ENCODE results near the gene TBL1X.

DNA sequence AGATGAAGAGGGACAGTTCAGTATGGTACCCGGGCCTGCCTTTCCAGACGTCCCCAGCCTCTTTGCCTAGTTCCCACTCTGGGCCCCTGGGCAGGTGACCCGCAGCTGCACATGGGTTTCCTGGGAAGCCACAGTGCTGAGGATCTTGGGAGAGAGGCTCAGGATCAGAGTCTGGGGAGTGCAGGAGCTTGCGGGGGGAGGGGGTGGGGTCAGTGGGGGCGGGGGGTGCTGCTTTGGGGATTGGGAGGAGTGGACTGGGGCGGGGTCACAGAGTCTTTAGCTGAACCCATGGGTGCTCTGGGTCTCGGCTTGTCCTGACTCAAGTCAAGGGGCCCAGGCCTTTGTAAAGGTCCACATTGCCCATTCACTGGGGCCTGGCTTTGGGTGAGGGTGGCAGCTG, 63.6 kb downstream of the TBL1X start:
- TF ChIP-seq, protein P1, sequence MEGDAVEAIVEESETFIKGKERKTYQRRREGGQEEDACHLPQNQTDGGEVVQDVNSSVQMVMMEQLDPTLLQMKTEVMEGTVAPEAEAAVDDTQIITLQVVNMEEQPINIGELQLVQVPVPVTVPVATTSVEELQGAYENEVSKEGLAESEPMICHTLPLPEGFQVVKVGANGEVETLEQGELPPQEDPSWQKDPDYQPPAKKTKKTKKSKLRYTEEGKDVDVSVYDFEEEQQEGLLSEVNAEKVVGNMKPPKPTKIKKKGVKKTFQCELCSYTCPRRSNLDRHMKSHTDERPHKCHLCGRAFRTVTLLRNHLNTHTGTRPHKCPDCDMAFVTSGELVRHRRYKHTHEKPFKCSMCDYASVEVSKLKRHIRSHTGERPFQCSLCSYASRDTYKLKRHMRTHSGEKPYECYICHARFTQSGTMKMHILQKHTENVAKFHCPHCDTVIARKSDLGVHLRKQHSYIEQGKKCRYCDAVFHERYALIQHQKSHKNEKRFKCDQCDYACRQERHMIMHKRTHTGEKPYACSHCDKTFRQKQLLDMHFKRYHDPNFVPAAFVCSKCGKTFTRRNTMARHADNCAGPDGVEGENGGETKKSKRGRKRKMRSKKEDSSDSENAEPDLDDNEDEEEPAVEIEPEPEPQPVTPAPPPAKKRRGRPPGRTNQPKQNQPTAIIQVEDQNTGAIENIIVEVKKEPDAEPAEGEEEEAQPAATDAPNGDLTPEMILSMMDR (conservative IDR thresholded peaks at IDR 0.05; ENCODE audit: low read depth in 2 of 2), result no peak
- no peak for TF ChIP-seq EZH2 (IDR thresholded peaks at IDR 0.05; ENCODE audit: low read depth, unreplicated experiment)
- TF ChIP-seq, protein P2, sequence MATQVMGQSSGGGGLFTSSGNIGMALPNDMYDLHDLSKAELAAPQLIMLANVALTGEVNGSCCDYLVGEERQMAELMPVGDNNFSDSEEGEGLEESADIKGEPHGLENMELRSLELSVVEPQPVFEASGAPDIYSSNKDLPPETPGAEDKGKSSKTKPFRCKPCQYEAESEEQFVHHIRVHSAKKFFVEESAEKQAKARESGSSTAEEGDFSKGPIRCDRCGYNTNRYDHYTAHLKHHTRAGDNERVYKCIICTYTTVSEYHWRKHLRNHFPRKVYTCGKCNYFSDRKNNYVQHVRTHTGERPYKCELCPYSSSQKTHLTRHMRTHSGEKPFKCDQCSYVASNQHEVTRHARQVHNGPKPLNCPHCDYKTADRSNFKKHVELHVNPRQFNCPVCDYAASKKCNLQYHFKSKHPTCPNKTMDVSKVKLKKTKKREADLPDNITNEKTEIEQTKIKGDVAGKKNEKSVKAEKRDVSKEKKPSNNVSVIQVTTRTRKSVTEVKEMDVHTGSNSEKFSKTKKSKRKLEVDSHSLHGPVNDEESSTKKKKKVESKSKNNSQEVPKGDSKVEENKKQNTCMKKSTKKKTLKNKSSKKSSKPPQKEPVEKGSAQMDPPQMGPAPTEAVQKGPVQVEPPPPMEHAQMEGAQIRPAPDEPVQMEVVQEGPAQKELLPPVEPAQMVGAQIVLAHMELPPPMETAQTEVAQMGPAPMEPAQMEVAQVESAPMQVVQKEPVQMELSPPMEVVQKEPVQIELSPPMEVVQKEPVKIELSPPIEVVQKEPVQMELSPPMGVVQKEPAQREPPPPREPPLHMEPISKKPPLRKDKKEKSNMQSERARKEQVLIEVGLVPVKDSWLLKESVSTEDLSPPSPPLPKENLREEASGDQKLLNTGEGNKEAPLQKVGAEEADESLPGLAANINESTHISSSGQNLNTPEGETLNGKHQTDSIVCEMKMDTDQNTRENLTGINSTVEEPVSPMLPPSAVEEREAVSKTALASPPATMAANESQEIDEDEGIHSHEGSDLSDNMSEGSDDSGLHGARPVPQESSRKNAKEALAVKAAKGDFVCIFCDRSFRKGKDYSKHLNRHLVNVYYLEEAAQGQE (IDR thresholded peaks at IDR 0.05; ENCODE audit: unreplicated experiment), result no peak
- TF ChIP-seq, protein P3, sequence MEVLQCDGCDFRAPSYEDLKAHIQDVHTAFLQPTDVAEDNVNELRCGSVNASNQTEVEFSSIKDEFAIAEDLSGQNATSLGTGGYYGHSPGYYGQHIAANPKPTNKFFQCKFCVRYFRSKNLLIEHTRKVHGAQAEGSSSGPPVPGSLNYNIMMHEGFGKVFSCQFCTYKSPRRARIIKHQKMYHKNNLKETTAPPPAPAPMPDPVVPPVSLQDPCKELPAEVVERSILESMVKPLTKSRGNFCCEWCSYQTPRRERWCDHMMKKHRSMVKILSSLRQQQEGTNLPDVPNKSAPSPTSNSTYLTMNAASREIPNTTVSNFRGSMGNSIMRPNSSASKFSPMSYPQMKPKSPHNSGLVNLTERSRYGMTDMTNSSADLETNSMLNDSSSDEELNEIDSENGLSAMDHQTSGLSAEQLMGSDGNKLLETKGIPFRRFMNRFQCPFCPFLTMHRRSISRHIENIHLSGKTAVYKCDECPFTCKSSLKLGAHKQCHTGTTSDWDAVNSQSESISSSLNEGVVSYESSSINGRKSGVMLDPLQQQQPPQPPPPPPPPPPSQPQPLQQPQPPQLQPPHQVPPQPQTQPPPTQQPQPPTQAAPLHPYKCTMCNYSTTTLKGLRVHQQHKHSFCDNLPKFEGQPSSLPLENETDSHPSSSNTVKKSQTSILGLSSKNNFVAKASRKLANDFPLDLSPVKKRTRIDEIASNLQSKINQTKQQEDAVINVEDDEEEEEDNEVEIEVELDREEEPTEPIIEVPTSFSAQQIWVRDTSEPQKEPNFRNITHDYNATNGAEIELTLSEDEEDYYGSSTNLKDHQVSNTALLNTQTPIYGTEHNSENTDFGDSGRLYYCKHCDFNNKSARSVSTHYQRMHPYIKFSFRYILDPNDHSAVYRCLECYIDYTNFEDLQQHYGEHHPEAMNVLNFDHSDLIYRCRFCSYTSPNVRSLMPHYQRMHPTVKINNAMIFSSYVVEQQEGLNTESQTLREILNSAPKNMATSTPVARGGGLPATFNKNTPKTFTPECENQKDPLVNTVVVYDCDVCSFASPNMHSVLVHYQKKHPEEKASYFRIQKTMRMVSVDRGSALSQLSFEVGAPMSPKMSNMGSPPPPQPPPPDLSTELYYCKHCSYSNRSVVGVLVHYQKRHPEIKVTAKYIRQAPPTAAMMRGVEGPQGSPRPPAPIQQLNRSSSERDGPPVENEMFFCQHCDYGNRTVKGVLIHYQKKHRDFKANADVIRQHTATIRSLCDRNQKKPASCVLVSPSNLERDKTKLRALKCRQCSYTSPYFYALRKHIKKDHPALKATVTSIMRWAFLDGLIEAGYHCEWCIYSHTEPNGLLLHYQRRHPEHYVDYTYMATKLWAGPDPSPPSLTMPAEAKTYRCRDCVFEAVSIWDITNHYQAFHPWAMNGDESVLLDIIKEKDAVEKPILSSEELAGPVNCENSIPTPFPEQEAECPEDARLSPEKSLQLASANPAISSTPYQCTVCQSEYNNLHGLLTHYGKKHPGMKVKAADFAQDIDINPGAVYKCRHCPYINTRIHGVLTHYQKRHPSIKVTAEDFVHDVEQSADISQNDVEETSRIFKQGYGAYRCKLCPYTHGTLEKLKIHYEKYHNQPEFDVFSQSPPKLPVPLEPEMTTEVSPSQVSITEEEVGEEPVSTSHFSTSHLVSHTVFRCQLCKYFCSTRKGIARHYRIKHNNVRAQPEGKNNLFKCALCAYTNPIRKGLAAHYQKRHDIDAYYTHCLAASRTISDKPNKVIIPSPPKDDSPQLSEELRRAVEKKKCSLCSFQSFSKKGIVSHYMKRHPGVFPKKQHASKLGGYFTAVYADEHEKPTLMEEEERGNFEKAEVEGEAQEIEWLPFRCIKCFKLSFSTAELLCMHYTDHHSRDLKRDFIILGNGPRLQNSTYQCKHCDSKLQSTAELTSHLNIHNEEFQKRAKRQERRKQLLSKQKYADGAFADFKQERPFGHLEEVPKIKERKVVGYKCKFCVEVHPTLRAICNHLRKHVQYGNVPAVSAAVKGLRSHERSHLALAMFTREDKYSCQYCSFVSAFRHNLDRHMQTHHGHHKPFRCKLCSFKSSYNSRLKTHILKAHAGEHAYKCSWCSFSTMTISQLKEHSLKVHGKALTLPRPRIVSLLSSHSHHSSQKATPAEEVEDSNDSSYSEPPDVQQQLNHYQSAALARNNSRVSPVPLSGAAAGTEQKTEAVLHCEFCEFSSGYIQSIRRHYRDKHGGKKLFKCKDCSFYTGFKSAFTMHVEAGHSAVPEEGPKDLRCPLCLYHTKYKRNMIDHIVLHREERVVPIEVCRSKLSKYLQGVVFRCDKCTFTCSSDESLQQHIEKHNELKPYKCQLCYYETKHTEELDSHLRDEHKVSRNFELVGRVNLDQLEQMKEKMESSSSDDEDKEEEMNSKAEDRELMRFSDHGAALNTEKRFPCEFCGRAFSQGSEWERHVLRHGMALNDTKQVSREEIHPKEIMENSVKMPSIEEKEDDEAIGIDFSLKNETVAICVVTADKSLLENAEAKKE (CRISPR knock-in tag; IDR thresholded peaks at IDR 0.05), result no peak
- no peak for TF ChIP-seq JUNB (IDR thresholded peaks at IDR 0.05; ENCODE audit: unreplicated experiment)
- TF ChIP-seq, protein P4, sequence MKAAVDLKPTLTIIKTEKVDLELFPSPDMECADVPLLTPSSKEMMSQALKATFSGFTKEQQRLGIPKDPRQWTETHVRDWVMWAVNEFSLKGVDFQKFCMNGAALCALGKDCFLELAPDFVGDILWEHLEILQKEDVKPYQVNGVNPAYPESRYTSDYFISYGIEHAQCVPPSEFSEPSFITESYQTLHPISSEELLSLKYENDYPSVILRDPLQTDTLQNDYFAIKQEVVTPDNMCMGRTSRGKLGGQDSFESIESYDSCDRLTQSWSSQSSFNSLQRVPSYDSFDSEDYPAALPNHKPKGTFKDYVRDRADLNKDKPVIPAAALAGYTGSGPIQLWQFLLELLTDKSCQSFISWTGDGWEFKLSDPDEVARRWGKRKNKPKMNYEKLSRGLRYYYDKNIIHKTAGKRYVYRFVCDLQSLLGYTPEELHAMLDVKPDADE (IDR thresholded peaks at IDR 0.05), result no peak

Measured in GM23338 (cell line).